Vagina (tissue), 2 donors: Measurements from ENCODE around the gene SIGLEC7.

Experiments
- POLR2A ChIP-seq, 2 donors: fragments of 450-650 bp; IDR thresholded peaks; one replicate each; pipeline ENCODE4 v1.6.1; 2017; ENCODE audit warnings: antibody characterized with exemption in 2 of 2, mild to moderate bottlenecking in 2 of 2, moderate library complexity in 2 of 2
- POLR2AphosphoS5 ChIP-seq, 2 donors: sonication (generic); formaldehyde crosslinking; IDR thresholded peaks; one replicate each; pipeline ENCODE4 v1.9.0; 2017; ENCODE audit warnings: antibody characterized with exemption in 2 of 2, mild to moderate bottlenecking in 2 of 2, low read depth in 1 of 2; ENCODE audit not compliant: insufficient read depth in 1 of 2
- TF ChIP-seq, protein P1 (sequence below), 3 experiments: fragments of 450-650 bp in 2 of 3; fragments of 200-600 bp in 1 of 3; sonication (generic) in 1 of 3; IDR thresholded peaks; one replicate each; pipeline ENCODE4 v1.5.1; 2017 to 2019; ENCODE audit warnings: antibody characterized with exemption in 3 of 3, mild to moderate bottlenecking in 2 of 3, moderate library complexity in 2 of 3

DNA sequence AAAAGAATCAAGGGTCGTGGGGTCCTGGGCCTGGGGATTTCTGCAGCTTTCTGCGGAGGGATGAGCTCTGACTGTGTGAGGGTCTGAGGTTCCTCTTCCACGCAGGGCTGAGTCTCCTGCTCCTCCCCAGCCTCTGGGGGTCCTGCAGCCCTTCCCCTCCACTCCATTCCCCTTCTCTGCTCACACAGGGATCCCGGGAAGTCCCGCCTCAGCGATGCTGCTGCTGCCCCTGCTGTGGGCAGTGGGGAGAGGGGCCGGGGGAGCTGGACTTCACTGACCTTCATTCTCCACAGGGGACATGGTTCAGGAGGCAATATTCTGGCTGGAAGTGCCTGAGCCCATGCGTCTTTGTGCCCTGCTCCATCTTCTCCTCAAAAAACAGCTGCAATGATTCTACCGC, 56.5 kb downstream of the SIGLEC7 start:
- no peak for TF ChIP-seq POLR2A (IDR thresholded peaks at IDR 0.05)
- TF ChIP-seq, protein P1, sequence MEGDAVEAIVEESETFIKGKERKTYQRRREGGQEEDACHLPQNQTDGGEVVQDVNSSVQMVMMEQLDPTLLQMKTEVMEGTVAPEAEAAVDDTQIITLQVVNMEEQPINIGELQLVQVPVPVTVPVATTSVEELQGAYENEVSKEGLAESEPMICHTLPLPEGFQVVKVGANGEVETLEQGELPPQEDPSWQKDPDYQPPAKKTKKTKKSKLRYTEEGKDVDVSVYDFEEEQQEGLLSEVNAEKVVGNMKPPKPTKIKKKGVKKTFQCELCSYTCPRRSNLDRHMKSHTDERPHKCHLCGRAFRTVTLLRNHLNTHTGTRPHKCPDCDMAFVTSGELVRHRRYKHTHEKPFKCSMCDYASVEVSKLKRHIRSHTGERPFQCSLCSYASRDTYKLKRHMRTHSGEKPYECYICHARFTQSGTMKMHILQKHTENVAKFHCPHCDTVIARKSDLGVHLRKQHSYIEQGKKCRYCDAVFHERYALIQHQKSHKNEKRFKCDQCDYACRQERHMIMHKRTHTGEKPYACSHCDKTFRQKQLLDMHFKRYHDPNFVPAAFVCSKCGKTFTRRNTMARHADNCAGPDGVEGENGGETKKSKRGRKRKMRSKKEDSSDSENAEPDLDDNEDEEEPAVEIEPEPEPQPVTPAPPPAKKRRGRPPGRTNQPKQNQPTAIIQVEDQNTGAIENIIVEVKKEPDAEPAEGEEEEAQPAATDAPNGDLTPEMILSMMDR (IDR thresholded peaks at IDR 0.05): no peak
- no peak for TF ChIP-seq POLR2AphosphoS5 (IDR thresholded peaks at IDR 0.05; ENCODE audit: insufficient read depth in 1 of 2, low read depth in 1 of 2)
